NCI-H526 (cell line): ENCODE data around the gene CLCA2.

Experiments used
- DNase-seq, 2 experiments: peaks; one replicate each; lab custom pipeline; 2025; lab: John Stamatoyannopoulos, UW

CLCA2 gene

GRCh38 chr1:86477682-86478081 is 53.7 kb downstream of the CLCA2 start:
- DNase-seq, result no peak

- DNase-seq, result no peak
Observed at GRCh38 chr1:86478416-86479156, 54.6 kb downstream of the CLCA2 start.

GRCh38 chr1:86481966-86482365 is 58.0 kb downstream of the CLCA2 start:
- DNase-seq, result no peak

- DNase-seq, result no peak
Observed at GRCh38 chr1:86487131-86487810, 63.3 kb downstream of the CLCA2 start.

GRCh38 chr1:86487811-86488141 is 63.8 kb downstream of the CLCA2 start:
- no peak for DNase-seq

- DNase-seq, result no peak
Observed at GRCh38 chr1:86489242-86489878, 65.4 kb downstream of the CLCA2 start.

- DNase-seq, result no peak
Observed at GRCh38 chr1:86491171-86491950, 67.4 kb downstream of the CLCA2 start.

GRCh38 chr1:86498281-86498680 is 74.3 kb downstream of the CLCA2 start:
- DNase-seq, result no peak

GRCh38 chr1:86499987-86500593 is 76.1 kb downstream of the CLCA2 start:
- DNase-seq, result peak; percentile 13 to 75

GRCh38 chr1:86500714-86501113 is 76.7 kb downstream of the CLCA2 start:
- no peak for DNase-seq

- peak; percentile 10 to 54 for DNase-seq
Observed at GRCh38 chr1:86502125-86502646, 78.2 kb downstream of the CLCA2 start.

GRCh38 chr1:86502721-86503405 is 78.9 kb downstream of the CLCA2 start:
- DNase-seq, result peak in 1 of 2 experiments; percentile 10

GRCh38 chr1:86503406-86504136 is 79.6 kb downstream of the CLCA2 start:
- peak in 1 of 2 experiments; percentile 47 for DNase-seq

- DNase-seq, result no peak
Observed at GRCh38 chr1:86504137-86504479, 80.1 kb downstream of the CLCA2 start.

- DNase-seq, result no peak
Observed at GRCh38 chr1:86504895-86505563, 81.1 kb downstream of the CLCA2 start.

GRCh38 chr1:86505564-86505902 is 81.6 kb downstream of the CLCA2 start:
- DNase-seq, result no peak
